ENCODE measurements around the gene TIMM17A. TPM values are rescaled to one million over a fixed set of nuclear protein-coding genes. Genes with fewer than 3 reads are reported as not detected.
"Not testable (repeated sequence)": the region's sequence is repeated elsewhere in the genome, so short reads cannot be mapped to it uniquely, and the experiment has no call there.

Gene TIMM17A
- total RNA-seq, 1 donor from 2014 or later, result 52.9 TPM

GRCh38 chr1:201941420-201942128 lies 13.7 kb upstream of the TIMM17A start:
- DNase-seq, result no peak

GRCh38 chr1:201942129-201942495 lies 13.2 kb upstream of the TIMM17A start:
- DNase-seq, result no peak

- no peak for DNase-seq
Observed at GRCh38 chr1:201944002-201944401, 11.3 kb upstream of the TIMM17A start.

GRCh38 chr1:201944639-201945038 lies 10.7 kb upstream of the TIMM17A start:
- DNase-seq, result no peak

GRCh38 chr1:201945157-201945556 lies 10.1 kb upstream of the TIMM17A start:
- DNase-seq, result no peak

GRCh38 chr1:201945863-201946223 lies 9.5 kb upstream of the TIMM17A start:
- no peak for DNase-seq

GRCh38 chr1:201946224-201946908 lies 8.9 kb upstream of the TIMM17A start, which contains the start of gene LMOD1:
TSS of gene LMOD1 (minus strand) at chr1:201946548. CDS start at chr1:201946340, 208 bp downstream.
- DNase-seq, result peak; percentile 87

- no peak for DNase-seq
Observed at GRCh38 chr1:201947697-201948008, 7.7 kb upstream of the TIMM17A start.

- no peak for DNase-seq
Observed at GRCh38 chr1:201949491-201949890, 5.8 kb upstream of the TIMM17A start.

- DNase-seq, result no peak
Observed at GRCh38 chr1:201954263-201955008, 867 bp upstream of the TIMM17A start.

GRCh38 chr1:201955729-201956143 lies 433 bp downstream of the TIMM17A start:
- no peak for DNase-seq

- DNase-seq, result no peak
Observed at GRCh38 chr1:201958348-201958747, 3.0 kb downstream of the TIMM17A start.

- not testable (repeated sequence) for DNase-seq
Observed at GRCh38 chr1:201962382-201962781, 7.1 kb downstream of the TIMM17A start.

GRCh38 chr1:201964261-201964660 lies 9.0 kb downstream of the TIMM17A start:
- no peak for DNase-seq

GRCh38 chr1:201966171-201966570 lies 10.9 kb downstream of the TIMM17A start:
- no peak for DNase-seq

- DNase-seq, result no peak
Observed at GRCh38 chr1:201968202-201968925, 13.1 kb downstream of the TIMM17A start.

- DNase-seq, result no peak
Observed at GRCh38 chr1:201970334-201971159, 15.2 kb downstream of the TIMM17A start.

GRCh38 chr1:201982082-201982622 lies 26.8 kb downstream of the TIMM17A start:
- no peak for DNase-seq

- peak; percentile 60 for DNase-seq
Observed at GRCh38 chr1:201982623-201983379, 27.5 kb downstream of the TIMM17A start, which contains the start of gene RNPEP. TSS of gene RNPEP (plus strand) at chr1:201982648. CDS start at chr1:201982667, 19 bp downstream.

- peak; percentile 46 for DNase-seq
Observed at GRCh38 chr1:201983380-201983805, 28.1 kb downstream of the TIMM17A start.

- DNase-seq, result no peak
Observed at GRCh38 chr1:201984446-201984845, 29.1 kb downstream of the TIMM17A start.

All from dermis blood vessel endothelial cell (primary cell).